ENCODE results near the gene DPM2. TPM values are rescaled to one million over a fixed set of nuclear protein-coding genes. Genes with fewer than 3 reads are reported as not detected.

DPM2 gene
- polyA plus RNA-seq, 3 donors from 2014 or later, result 48.0 to 79.7 (median 59.8) TPM

DNA sequence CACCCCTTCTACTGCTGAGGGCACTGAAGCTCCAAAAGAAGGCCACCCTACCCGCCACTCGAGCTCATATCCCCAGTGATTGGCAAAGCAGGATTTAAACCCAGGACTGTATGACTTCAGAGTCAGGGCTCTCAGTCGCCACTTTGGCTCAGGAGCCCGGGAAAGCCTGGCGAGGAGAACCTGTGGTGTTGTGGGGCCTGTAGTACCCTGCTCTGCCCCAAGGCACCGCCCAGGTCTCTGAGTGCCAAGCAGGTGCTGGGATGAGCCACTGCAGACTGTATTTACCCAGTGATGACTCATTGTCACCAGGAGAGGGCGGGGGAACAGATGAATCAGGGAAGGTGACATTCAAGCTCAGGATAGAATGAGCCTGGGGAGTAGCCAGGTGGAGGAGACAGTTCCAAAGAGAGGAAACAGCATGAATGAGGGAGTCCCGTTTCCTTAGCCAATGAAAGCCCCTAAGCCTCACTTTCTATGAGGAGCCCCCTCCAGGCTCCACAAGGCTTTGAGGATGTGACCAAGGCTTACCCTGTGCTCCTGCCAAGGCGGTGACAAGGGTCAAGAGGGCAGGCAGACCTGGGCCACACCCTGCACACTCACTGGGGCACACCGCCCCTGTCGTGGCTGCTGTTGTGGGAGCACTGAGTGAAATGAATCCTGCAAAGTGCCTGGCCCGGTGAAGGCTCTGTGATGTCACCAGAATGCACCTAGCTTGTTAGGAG is 17.8 kb upstream of the DPM2 start:
- H3K36me3 Mint-ChIP-seq, result peaks cover 0 to 4% (median 0%) of the 10 kb centered on the region in 3 donors
- no peaks in the 10 kb centered on the region for H3K27me3 Mint-ChIP-seq (ENCODE audit: low read depth in 3 of 3)
- H3K27ac Mint-ChIP-seq, result peak overlapping the region in 1 of 6 donors; percentile 29
- H3K4me3 Mint-ChIP-seq, result no peak overlapping the region
- peak in 1 of 3 donors; percentile 39 for DNase-seq
- no peaks in the 10 kb centered on the region for H3K9me3 Mint-ChIP-seq
- peaks cover 9 to 10% of the 10 kb centered on the region in 2 donors for H3K4me1 Mint-ChIP-seq

GRCh38 chr9:127954831-127955293 is 17.2 kb upstream of the DPM2 start:
- H3K9me3 Mint-ChIP-seq, result no peaks in the 10 kb centered on the region
- no peak overlapping the region for H3K27ac Mint-ChIP-seq
- H3K27me3 Mint-ChIP-seq (ENCODE audit: low read depth in 3 of 3), result no peaks in the 10 kb centered on the region
- H3K36me3 Mint-ChIP-seq, result peaks cover 0 to 2% (median 0%) of the 10 kb centered on the region in 3 donors
- H3K4me1 Mint-ChIP-seq, result peaks cover 6 to 9% of the 10 kb centered on the region in 2 donors
- no peak for DNase-seq
- H3K4me3 Mint-ChIP-seq, result no peak overlapping the region

- no peak overlapping the region for H3K4me3 Mint-ChIP-seq
- H3K27me3 Mint-ChIP-seq (ENCODE audit: low read depth in 3 of 3), result no peaks in the 10 kb centered on the region
- no peak for DNase-seq
- H3K36me3 Mint-ChIP-seq, result no peaks in the 10 kb centered on the region
- H3K9me3 Mint-ChIP-seq, result no peaks in the 10 kb centered on the region
- no peak overlapping the region for H3K27ac Mint-ChIP-seq
- H3K4me1 Mint-ChIP-seq, result peaks cover 4 to 9% of the 10 kb centered on the region in 2 donors
Observed at GRCh38 chr9:127953768-127954505, 16.3 kb upstream of the DPM2 start.

DNA sequence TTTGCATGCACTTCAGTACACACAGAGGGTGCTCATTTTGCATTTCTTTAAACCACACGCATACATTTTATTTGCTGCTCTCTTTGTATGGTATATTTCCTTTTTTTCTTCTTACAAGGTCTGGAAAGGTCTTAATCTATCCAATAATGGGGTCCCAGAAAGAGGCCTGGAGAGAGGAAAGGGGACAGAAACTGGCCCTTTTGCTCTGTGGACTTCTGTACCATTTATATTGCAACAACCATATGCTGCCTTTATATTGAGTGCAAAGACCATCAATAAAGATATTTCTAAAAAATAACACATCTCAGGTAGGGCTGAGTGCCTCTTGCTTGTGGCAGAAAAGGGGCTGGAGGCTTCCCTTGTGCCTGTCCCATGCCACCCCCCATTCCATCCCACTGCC is 15.5 kb upstream of the DPM2 start:
- H3K27me3 Mint-ChIP-seq (ENCODE audit: low read depth in 3 of 3), result no peaks in the 10 kb centered on the region
- H3K4me3 Mint-ChIP-seq, result no peak overlapping the region
- no peaks in the 10 kb centered on the region for H3K9me3 Mint-ChIP-seq
- H3K36me3 Mint-ChIP-seq, result no peaks in the 10 kb centered on the region
- DNase-seq, result no peak
- H3K4me1 Mint-ChIP-seq, result peaks cover 6 to 9% of the 10 kb centered on the region in 2 donors
- H3K27ac Mint-ChIP-seq, result no peak overlapping the region

- Mint-ChIP-seq H3K4me1 (peaks cover 5 to 6% of the 10 kb centered on the region in 2 donors), H3K27me3 (ENCODE audit: low read depth in 3 of 3) (no peaks in the 10 kb centered on the region), H3K36me3 (no peaks in the 10 kb centered on the region), H3K4me3 (no peak overlapping the region), H3K27ac (no peak overlapping the region), H3K9me3 (no peaks in the 10 kb centered on the region)
- DNase-seq, result no peak
Observed at GRCh38 chr9:127950513-127951289, 13.0 kb upstream of the DPM2 start.

DNA sequence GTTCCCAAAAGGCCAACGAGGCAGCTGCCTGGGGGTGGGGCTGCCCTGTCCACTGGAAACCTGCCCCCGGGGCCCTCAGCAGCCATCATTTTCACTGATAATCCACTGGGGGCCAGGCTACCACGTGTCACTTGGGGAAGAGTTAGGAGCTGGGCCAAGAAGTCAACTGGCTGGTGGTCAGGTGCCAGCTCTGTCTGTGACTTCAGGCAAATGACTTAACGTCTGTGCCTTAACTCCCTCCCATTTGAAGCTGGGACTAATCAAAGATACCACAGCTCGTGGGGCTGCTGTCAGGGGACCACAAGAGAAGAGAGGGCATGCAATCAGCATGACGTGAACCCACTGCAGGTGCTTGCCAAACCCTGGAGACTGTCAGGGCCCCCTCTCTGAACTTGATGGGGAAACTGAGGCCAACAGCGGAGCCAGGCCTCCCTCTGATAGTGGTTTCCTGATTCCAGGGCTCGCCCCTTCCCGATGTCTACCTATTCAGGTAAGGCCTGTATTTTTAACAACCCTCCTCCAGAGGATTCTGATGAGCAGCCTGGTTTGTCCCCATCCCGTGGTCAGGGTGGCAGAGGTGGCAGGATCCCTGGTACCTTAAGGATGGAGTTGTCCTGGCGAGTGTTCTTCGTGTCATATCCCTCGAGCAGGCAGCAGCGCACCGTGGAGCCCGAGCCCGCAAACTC is 12.3 kb upstream of the DPM2 start:
- no peak for DNase-seq
- no peak overlapping the region for H3K27ac Mint-ChIP-seq
- no peak overlapping the region for H3K4me3 Mint-ChIP-seq
- H3K4me1 Mint-ChIP-seq, result peaks cover 0 to 2% of the 10 kb centered on the region in 2 donors
- H3K36me3 Mint-ChIP-seq, result peaks cover 0 to under 1% (median 0%) of the 10 kb centered on the region in 3 donors
- no peaks in the 10 kb centered on the region for H3K27me3 Mint-ChIP-seq (ENCODE audit: low read depth in 3 of 3)
- no peaks in the 10 kb centered on the region for H3K9me3 Mint-ChIP-seq

DNA sequence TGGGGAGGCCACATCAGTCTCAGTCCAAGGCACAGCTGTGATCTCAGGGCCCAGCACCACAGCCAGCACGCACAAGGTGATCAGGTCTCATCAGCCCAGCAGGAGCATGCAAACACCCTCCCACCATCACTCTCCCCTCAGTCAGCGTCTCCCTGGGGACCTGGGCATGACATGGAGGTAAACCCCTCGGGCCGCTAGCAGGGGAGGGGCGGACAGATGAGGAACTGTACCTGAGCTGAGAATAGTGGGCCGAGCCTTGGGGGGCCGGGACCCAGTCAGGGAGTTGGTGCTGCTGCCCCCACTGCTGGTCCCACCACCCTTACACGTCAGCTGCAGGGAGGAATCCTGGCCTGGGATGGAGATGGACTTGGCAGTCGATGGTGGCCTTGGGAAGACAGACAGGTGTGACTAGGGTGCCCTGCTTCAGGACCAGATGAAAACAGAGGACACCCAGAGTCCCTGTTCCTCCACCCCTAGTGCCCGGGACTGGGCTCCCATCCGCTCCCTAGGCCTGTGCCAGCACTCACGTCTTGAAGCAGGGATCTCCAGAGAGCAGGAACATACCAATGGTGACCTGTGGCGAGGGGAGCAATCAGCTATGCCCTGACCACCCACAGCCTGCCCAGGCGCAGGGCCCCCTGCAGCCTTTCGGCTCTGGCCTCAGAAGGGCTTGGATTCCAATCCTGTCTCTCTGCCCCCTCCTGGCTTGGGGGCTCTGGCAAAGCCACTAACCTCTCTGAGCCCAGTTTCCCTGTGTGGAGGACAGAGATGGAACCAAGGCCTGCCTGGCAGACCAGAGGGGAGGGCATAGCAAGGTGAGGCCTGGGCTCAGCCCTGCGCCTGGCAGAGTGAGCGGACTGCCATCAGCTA is 10.4 kb upstream of the DPM2 start:
- peak overlapping the region in 2 of 6 donors; percentile 7 to 40 for H3K27ac Mint-ChIP-seq
- no peaks in the 10 kb centered on the region for H3K27me3 Mint-ChIP-seq (ENCODE audit: low read depth in 3 of 3)
- no peak overlapping the region for H3K4me3 Mint-ChIP-seq
- peaks cover 0 to 4% (median 0%) of the 10 kb centered on the region in 3 donors for H3K36me3 Mint-ChIP-seq
- H3K4me1 Mint-ChIP-seq, result peaks cover under 1 to 8% of the 10 kb centered on the region in 2 donors
- no peaks in the 10 kb centered on the region for H3K9me3 Mint-ChIP-seq
- no peak for DNase-seq

- Mint-ChIP-seq H3K36me3 (peaks cover 0 to 8% (median 3%) of the 10 kb centered on the region in 3 donors), H3K27ac (no peak overlapping the region), H3K27me3 (ENCODE audit: low read depth in 3 of 3) (peaks cover 0 to 1% (median 0%) of the 10 kb centered on the region in 3 donors), H3K9me3 (no peaks in the 10 kb centered on the region), H3K4me3 (no peak overlapping the region), H3K4me1 (peaks cover 6 to 8% of the 10 kb centered on the region in 2 donors)
- DNase-seq, result no peak
Observed at GRCh38 chr9:127946728-127947127, 9.1 kb upstream of the DPM2 start.

GRCh38 chr9:127945942-127946341 is 8.3 kb upstream of the DPM2 start:
- peaks cover 6 to 8% of the 10 kb centered on the region in 2 donors for H3K4me1 Mint-ChIP-seq
- DNase-seq, result no peak
- H3K27ac Mint-ChIP-seq, result no peak overlapping the region
- H3K27me3 Mint-ChIP-seq (ENCODE audit: low read depth in 3 of 3), result peaks cover 0 to 3% (median 0%) of the 10 kb centered on the region in 3 donors
- H3K36me3 Mint-ChIP-seq, result peaks cover 0 to 8% (median 3%) of the 10 kb centered on the region in 3 donors
- H3K4me3 Mint-ChIP-seq, result no peak overlapping the region
- H3K9me3 Mint-ChIP-seq, result no peaks in the 10 kb centered on the region

- H3K4me1 Mint-ChIP-seq, result peaks cover 6 to 8% of the 10 kb centered on the region in 2 donors
- no peak overlapping the region for H3K4me3 Mint-ChIP-seq
- no peaks in the 10 kb centered on the region for H3K9me3 Mint-ChIP-seq
- no peak overlapping the region for H3K27ac Mint-ChIP-seq
- H3K27me3 Mint-ChIP-seq (ENCODE audit: low read depth in 3 of 3), result peaks cover 0 to 3% (median 2%) of the 10 kb centered on the region in 3 donors
- no peak for DNase-seq
- peaks cover 0 to 13% (median 3%) of the 10 kb centered on the region in 3 donors for H3K36me3 Mint-ChIP-seq
Observed at GRCh38 chr9:127945338-127945737, 7.7 kb upstream of the DPM2 start.

GRCh38 chr9:127944586-127945218 is 7.0 kb upstream of the DPM2 start:
- Mint-ChIP-seq H3K4me3 (no peak overlapping the region), H3K4me1 (peaks cover 6 to 8% of the 10 kb centered on the region in 2 donors), H3K36me3 (peaks cover 0 to 14% (median 3%) of the 10 kb centered on the region in 3 donors), H3K27me3 (ENCODE audit: low read depth in 3 of 3) (peaks cover 0 to 3% (median 2%) of the 10 kb centered on the region in 3 donors), H3K27ac (no peak overlapping the region), H3K9me3 (no peaks in the 10 kb centered on the region)
- DNase-seq, result no peak

- H3K4me3 Mint-ChIP-seq, result no peak overlapping the region
- H3K27me3 Mint-ChIP-seq (ENCODE audit: low read depth in 3 of 3), result peaks cover 0 to 3% (median 2%) of the 10 kb centered on the region in 3 donors
- peak; percentile 60 to 66 (median 66) for DNase-seq
- H3K4me1 Mint-ChIP-seq, result peaks cover 6 to 7% of the 10 kb centered on the region in 2 donors
- no peak overlapping the region for H3K27ac Mint-ChIP-seq
- H3K36me3 Mint-ChIP-seq, result peaks cover 0 to 14% (median 3%) of the 10 kb centered on the region in 3 donors
- H3K9me3 Mint-ChIP-seq, result no peaks in the 10 kb centered on the region
Observed at GRCh38 chr9:127943731-127944144, 6.1 kb upstream of the DPM2 start.
